GM19395 (cell line): ENCODE results near the gene ARHGAP31.

Experiments
- ATAC-seq: cut with Tn5 transposase; IDR thresholded peaks from one replicate; pipeline ENCODE4 v1.9.1; 2021; ENCODE audit warnings: mild to moderate bottlenecking, moderate library complexity; ENCODE audit not compliant: unreplicated experiment

Gene ARHGAP31

GRCh38 chr3:119378259-119378803, 84.1 kb downstream of the ARHGAP31 start:
- ATAC-seq: no peak

- ATAC-seq: no peak
Observed at GRCh38 chr3:119380697-119381096, 86.5 kb downstream of the ARHGAP31 start.

- ATAC-seq: no peak
Observed at GRCh38 chr3:119382134-119382533, 88.0 kb downstream of the ARHGAP31 start.

- no peak for ATAC-seq
Observed at GRCh38 chr3:119388577-119388976, 94.4 kb downstream of the ARHGAP31 start.

GRCh38 chr3:119395923-119396358, 101.8 kb downstream of the ARHGAP31 start:
- peak; percentile 79 for ATAC-seq

- no peak for ATAC-seq
Observed at GRCh38 chr3:119396870-119397269, 102.7 kb downstream of the ARHGAP31 start.

GRCh38 chr3:119400466-119400865, 106.3 kb downstream of the ARHGAP31 start:
- no peak for ATAC-seq

- ATAC-seq: peak; percentile 66
Observed at GRCh38 chr3:119401069-119401468, 106.9 kb downstream of the ARHGAP31 start.

GRCh38 chr3:119401503-119402440, 107.6 kb downstream of the ARHGAP31 start:
- peak; percentile 67 for ATAC-seq

- ATAC-seq: no peak
Observed at GRCh38 chr3:119402791-119403190, 108.6 kb downstream of the ARHGAP31 start.

GRCh38 chr3:119403201-119403600, 109.0 kb downstream of the ARHGAP31 start:
- ATAC-seq: no peak

GRCh38 chr3:119405315-119405714, 111.1 kb downstream of the ARHGAP31 start:
- no peak for ATAC-seq

GRCh38 chr3:119408243-119408950, 114.2 kb downstream of the ARHGAP31 start:
- ATAC-seq: no peak

- no peak for ATAC-seq
Observed at GRCh38 chr3:119409844-119410243, 115.7 kb downstream of the ARHGAP31 start.

- ATAC-seq: no peak
Observed at GRCh38 chr3:119413603-119414280, 119.6 kb downstream of the ARHGAP31 start.

GRCh38 chr3:119416873-119417272, 122.7 kb downstream of the ARHGAP31 start:
- no peak for ATAC-seq

- no peak for ATAC-seq
Observed at GRCh38 chr3:119417771-119418512, 123.8 kb downstream of the ARHGAP31 start.

- no peak for ATAC-seq
Observed at GRCh38 chr3:119418641-119419040, 124.5 kb downstream of the ARHGAP31 start.

GRCh38 chr3:119420196-119420595, 126.0 kb downstream of the ARHGAP31 start:
- no peak for ATAC-seq

- no peak for ATAC-seq
Observed at GRCh38 chr3:119427669-119428068, 133.5 kb downstream of the ARHGAP31 start.
